ENCODE measurements around the gene SOWAHB.

Gene SOWAHB

GRCh38 chr4:76867880-76868655 is 29.9 kb downstream of the SOWAHB start:
- TF ChIP-seq CTCF (conservative IDR thresholded peaks at IDR 0.05; ENCODE audit: low read depth, low read length), result no peak
- DNase-seq (ENCODE audit: low read depth), result no peak

GRCh38 chr4:76867377-76867776 is 30.6 kb downstream of the SOWAHB start:
- TF ChIP-seq CTCF (conservative IDR thresholded peaks at IDR 0.05; ENCODE audit: low read depth, low read length), result no peak

More at GRCh38 chr4:76867880-76868655, 29.9 kb downstream of the SOWAHB start:
- H3K4me3 ChIP-seq (ENCODE audit: low read depth, low read length), result no peak overlapping the region

GRCh38 chr4:76866641-76867040 is 31.3 kb downstream of the SOWAHB start:
- TF ChIP-seq CTCF (conservative IDR thresholded peaks at IDR 0.05; ENCODE audit: low read depth, low read length), result no peak
- no peak overlapping the region for H3K4me3 ChIP-seq (ENCODE audit: low read depth, low read length)
- no peak for DNase-seq (ENCODE audit: low read depth)

More at GRCh38 chr4:76867377-76867776, 30.6 kb downstream of the SOWAHB start:
- DNase-seq (ENCODE audit: low read depth), result no peak
- no peak overlapping the region for H3K4me3 ChIP-seq (ENCODE audit: low read depth, low read length)

- no peak overlapping the region for H3K4me3 ChIP-seq (ENCODE audit: low read depth, low read length)
- DNase-seq (ENCODE audit: low read depth), result no peak
- TF ChIP-seq CTCF (conservative IDR thresholded peaks at IDR 0.05; ENCODE audit: low read depth, low read length), result no peak
These were observed 39.6 kb downstream of the SOWAHB start for GRCh38 chr4:76858319-76858718.

- H3K4me3 ChIP-seq (ENCODE audit: low read depth, low read length), result no peak overlapping the region
- TF ChIP-seq CTCF (conservative IDR thresholded peaks at IDR 0.05; ENCODE audit: low read depth, low read length), result no peak
- DNase-seq (ENCODE audit: low read depth), result peak; percentile 69
These were observed 40.9 kb downstream of the SOWAHB start for GRCh38 chr4:76857074-76857409.

GRCh38 chr4:76856243-76857073 is 41.5 kb downstream of the SOWAHB start:
- DNase-seq (ENCODE audit: low read depth), result peak; percentile 77
- TF ChIP-seq CTCF (conservative IDR thresholded peaks at IDR 0.05; ENCODE audit: low read depth, low read length), result no peak
- no peak overlapping the region for H3K4me3 ChIP-seq (ENCODE audit: low read depth, low read length)
